AML-193 (cell line): ENCODE measurements around the gene LITAF.
"Not testable (repeated sequence)": the region's sequence is repeated elsewhere in the genome, so short reads cannot be mapped to it uniquely, and the experiment has no call there.

Experiments used
- DNase-seq, 2 experiments: peaks; one replicate each; lab custom pipeline; 2025; lab: John Stamatoyannopoulos, UW

The LITAF gene

GRCh38 chr16:11599579-11599978 is 12.9 kb upstream of the LITAF start:
- DNase-seq = no peak

- DNase-seq = peak; percentile 28 to 44
Observed at GRCh38 chr16:11597235-11598095, 10.7 kb upstream of the LITAF start.

- DNase-seq = no peak
Observed at GRCh38 chr16:11596572-11597226, 10.0 kb upstream of the LITAF start.

- DNase-seq = no peak
Observed at GRCh38 chr16:11593581-11593980, 6.9 kb upstream of the LITAF start.

GRCh38 chr16:11593076-11593475 is 6.4 kb upstream of the LITAF start:
- not testable (repeated sequence) for DNase-seq

GRCh38 chr16:11591630-11592029 is 4.9 kb upstream of the LITAF start:
- DNase-seq = not testable (repeated sequence)

GRCh38 chr16:11589198-11589550 is 2.5 kb upstream of the LITAF start:
- DNase-seq = no peak

- no peak for DNase-seq
Observed at GRCh38 chr16:11588321-11589197, 1.8 kb upstream of the LITAF start.

- no peak for DNase-seq
Observed at GRCh38 chr16:11587643-11588247, 1.0 kb upstream of the LITAF start.

GRCh38 chr16:11586378-11586855 is 302 bp downstream of the LITAF start:
- DNase-seq = no peak

GRCh38 chr16:11585460-11586377 is 1.0 kb downstream of the LITAF start:
- DNase-seq = peak; percentile 6 to 16

GRCh38 chr16:11583889-11584565 is 2.7 kb downstream of the LITAF start:
- DNase-seq = peak; percentile 10

GRCh38 chr16:11583166-11583565 is 3.6 kb downstream of the LITAF start:
- DNase-seq = no peak

- no peak for DNase-seq
Observed at GRCh38 chr16:11582157-11582814, 4.4 kb downstream of the LITAF start.

- no peak for DNase-seq
Observed at GRCh38 chr16:11581678-11582077, 5.0 kb downstream of the LITAF start.

- no peak for DNase-seq
Observed at GRCh38 chr16:11580451-11581086, 6.2 kb downstream of the LITAF start.

GRCh38 chr16:11577290-11577660 is 9.4 kb downstream of the LITAF start:
- not testable (repeated sequence) for DNase-seq

GRCh38 chr16:11576427-11577289 is 10.1 kb downstream of the LITAF start:
- no peak for DNase-seq
